ENCODE data around the gene CDK19. TPM values are rescaled to one million over a fixed set of nuclear protein-coding genes. Genes with fewer than 3 reads are reported as not detected.

CDK19 gene
- total and polyA plus RNA-seq, 2 of the 13 experiments (the other 11 are each of a cell fraction or from before 2014, with no cell fraction given): 13.4 to 27.0 TPM

- TF ChIP-seq CERS6 (CRISPR knock-in tag; IDR thresholded peaks at IDR 0.05) (no peak), JUNB (CRISPR knock-in tag; IDR thresholded peaks at IDR 0.05; ENCODE audit: borderline replicate concordance) (no peak), NR2F6 (IDR thresholded peaks at IDR 0.05) (no peak), NR2F6 (CRISPR knock-in tag; IDR thresholded peaks at IDR 0.05) (no peak), FOSL1 (CRISPR knock-in tag; IDR thresholded peaks at IDR 0.05; ENCODE audit: borderline replicate concordance) (no peak), ZFP82 (CRISPR knock-in tag; IDR thresholded peaks at IDR 0.05; ENCODE audit: borderline replicate concordance) (no peak), MIXL1 (CRISPR knock-in tag; IDR thresholded peaks at IDR 0.05) (peak; percentile 55; the same call in 1 of the 2 replicates), ZNF616 (CRISPR knock-in tag; IDR thresholded peaks at IDR 0.05; ENCODE audit: low read depth) (no peak), ZNF644 (CRISPR knock-in tag; IDR thresholded peaks at IDR 0.05; ENCODE audit: low read depth) (no peak), HMG20B (CRISPR knock-in tag; conservative IDR thresholded peaks at IDR 0.05) (no peak), SMYD3 (CRISPR knock-in tag; IDR thresholded peaks at IDR 0.05) (0 out of 2 replicates have a peak, but pooled peaks have one; percentile 40), REPIN1 (CRISPR knock-in tag; IDR thresholded peaks at IDR 0.05; ENCODE audit: borderline replicate concordance, low read depth) (peak; percentile 80; the same call in 1 of the 2 replicates), TERF1 (CRISPR knock-in tag; IDR thresholded peaks at IDR 0.05) (no peak), NFRKB (IDR thresholded peaks at IDR 0.05) (no peak), HOMEZ (CRISPR knock-in tag; IDR thresholded peaks at IDR 0.05; ENCODE audit: low read depth) (peak; percentile 89), ZNF784 (CRISPR knock-in tag; IDR thresholded peaks at IDR 0.05; ENCODE audit: borderline replicate concordance) (no peak), ZNF44 (CRISPR knock-in tag; IDR thresholded peaks at IDR 0.05) (0 out of 2 replicates have a peak, but pooled peaks have one; percentile 46), ZNF367 (CRISPR knock-in tag; IDR thresholded peaks at IDR 0.05; ENCODE audit: borderline replicate concordance) (no peak), NR1H2 (CRISPR knock-in tag; IDR thresholded peaks at IDR 0.05; ENCODE audit: borderline replicate concordance, low read depth) (no peak), ATRX (CRISPR knock-in tag; IDR thresholded peaks at IDR 0.05; ENCODE audit: borderline replicate concordance) (no peak), ZNF777 (CRISPR knock-in tag; IDR thresholded peaks at IDR 0.05) (no peak)
These were observed at the start of gene CDK19 (continued) for GRCh38 chr6:110815411-110816409.

Measured in HepG2 (cell line).